ENCODE data around the gene LMF1. TPM values are rescaled to one million over a fixed set of nuclear protein-coding genes. Genes with fewer than 3 reads are reported as not detected.

The LMF1 gene
- total RNA-seq, 2 donors from 2014 or later = 17.3 to 22.6 TPM

- intact Hi-C loops (cut with DNase I, micrococcal nuclease) = no loop called here
- ATAC-seq (no peak), DNase-seq (no peak)
Observed at GRCh38 chr16:1005286-1005685, 34.5 kb upstream of the LMF1 start.

GRCh38 chr16:1003391-1004347, 32.9 kb upstream of the LMF1 start:
- ATAC-seq = no peak
- intact Hi-C loops (cut with DNase I, micrococcal nuclease) = no loop called here
- no peak for DNase-seq

- intact Hi-C loops (cut with DNase I, micrococcal nuclease) = no loop called here
- no peak for DNase-seq
- peak; percentile 50 for ATAC-seq
Observed at GRCh38 chr16:1002399-1003166, 31.8 kb upstream of the LMF1 start.

DNA sequence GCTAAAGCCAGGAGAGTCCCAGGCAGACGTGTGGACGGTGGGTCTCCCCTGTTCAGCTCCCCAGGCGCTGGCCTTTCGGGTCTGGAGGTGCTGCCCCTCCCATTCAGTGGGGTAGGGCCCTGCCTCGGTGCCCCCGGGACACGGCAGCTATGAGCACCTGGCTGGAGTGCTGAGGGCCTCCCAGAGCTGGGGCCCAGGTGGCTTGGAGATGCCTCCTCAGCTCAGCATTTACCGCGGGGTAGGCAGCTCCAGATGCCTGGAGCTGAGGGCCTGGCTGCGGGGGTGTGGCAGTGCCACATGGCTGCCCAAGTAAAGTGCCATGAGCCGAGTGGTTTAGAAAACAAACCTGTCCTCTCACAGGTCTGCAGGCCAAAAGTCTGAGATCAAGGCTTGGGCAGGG, 30.3 kb upstream of the LMF1 start:
- intact Hi-C loops (cut with DNase I, micrococcal nuclease) = no loop called here
- no peak for DNase-seq
- no peak for ATAC-seq

DNA sequence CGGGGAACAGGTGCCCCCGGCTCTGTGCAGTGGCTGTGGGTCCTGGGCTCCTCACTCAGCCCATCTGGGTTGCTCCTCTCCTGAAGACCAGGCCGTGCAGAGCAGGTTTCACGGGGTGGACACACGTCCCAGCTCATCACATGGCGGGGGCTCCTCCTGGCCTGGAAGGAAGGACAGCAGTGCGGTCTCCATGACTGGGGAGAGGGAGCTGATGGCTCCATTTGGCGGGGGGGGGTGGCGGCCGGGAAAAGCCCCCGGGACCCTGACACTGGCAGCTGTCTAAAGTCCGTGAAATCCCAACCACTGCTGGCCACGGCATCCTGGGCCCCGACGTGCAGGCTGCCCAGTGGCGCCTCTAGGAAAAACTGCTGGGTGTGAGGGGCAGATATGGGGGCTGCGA, 29.8 kb upstream of the LMF1 start:
- intact Hi-C loops (cut with DNase I, micrococcal nuclease) = no loop called here

DNA sequence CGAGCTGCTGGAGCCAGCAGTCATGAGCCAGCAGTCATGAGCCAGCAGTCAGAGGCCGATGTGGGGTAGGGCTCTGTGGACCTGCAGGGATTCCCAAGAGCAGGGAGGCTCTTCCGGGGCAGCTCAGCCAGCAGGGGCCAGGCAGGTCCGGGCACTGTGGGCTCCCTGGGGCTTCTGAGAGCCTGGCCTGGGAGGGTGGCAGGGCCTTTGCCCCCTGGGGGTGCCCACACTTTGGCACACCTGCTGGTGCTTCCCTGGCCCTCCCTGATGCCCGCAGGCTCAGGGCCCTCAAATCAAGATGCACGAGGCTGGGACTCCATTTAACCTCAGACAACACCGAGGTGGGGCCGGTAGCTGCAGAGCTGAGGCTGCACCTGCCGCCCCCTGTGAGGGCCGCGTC, 28.9 kb upstream of the LMF1 start:
- ATAC-seq (no peak), DNase-seq (no peak)
- intact Hi-C loops (cut with DNase I, micrococcal nuclease) = no loop called here

More for the DNA sequence above, 29.8 kb upstream of the LMF1 start:
- ATAC-seq (no peak), DNase-seq (no peak)

- intact Hi-C loops (cut with DNase I, micrococcal nuclease) = no loop called here
- DNase-seq (no peak), ATAC-seq (no peak)
Observed at GRCh38 chr16:998615-999014, 27.8 kb upstream of the LMF1 start.

DNA sequence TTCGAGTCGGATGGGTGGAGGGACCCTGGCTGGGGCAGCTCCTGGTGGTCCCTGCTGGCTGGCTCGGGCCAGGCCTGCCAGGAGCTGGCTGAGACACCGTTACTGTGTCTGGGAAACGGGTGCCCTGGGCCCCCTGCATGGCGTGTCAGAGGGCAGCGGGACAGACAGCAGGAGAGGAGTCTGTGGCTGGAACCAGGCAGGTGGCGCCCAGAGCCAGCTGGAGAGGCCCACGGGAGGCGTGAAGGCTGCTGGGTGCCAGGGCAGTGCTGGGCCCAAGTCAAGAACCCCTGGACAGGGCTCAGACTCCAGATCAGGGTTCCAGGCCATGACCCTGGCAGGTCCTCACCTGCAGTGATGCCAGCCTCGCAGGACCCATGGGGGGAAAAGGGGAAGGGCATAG, 27.4 kb upstream of the LMF1 start:
- DNase-seq = no peak
- intact Hi-C loops (cut with DNase I, micrococcal nuclease) = no loop called here

GRCh38 chr16:997440-998051, 26.8 kb upstream of the LMF1 start:
- intact Hi-C loops (cut with DNase I, micrococcal nuclease) = no loop called here
- ATAC-seq = peak; percentile 88
- DNase-seq = peak; percentile 41 to 46

More for the DNA sequence above, 27.4 kb upstream of the LMF1 start:
- ATAC-seq = no peak

GRCh38 chr16:996681-997080, 25.9 kb upstream of the LMF1 start:
- ATAC-seq (no peak), DNase-seq (no peak)
- intact Hi-C loops (cut with DNase I, micrococcal nuclease) = no loop called here

DNA sequence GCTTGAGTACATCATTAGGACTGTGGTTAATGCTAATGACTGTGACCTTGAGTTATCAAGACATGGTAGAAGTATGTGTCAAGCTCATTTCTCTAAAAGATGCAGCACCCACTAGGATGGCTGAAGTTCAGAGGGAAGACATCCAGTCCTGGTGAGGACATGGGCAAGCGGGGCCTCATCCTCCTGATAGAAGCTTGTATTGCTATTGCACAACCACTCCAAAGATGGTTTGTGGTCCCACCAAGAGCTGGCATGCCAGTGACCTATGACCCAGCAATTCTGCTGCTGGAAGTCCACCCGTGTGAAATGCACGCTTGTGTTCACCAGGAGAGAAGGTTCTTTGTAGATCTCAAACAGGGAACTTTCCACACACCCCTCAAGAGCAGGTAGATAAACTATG, 25.0 kb upstream of the LMF1 start:
- ATAC-seq (no peak), DNase-seq (no peak)
- intact Hi-C loops (cut with DNase I, micrococcal nuclease) = no loop called here

GRCh38 chr16:995087-995486, 24.3 kb upstream of the LMF1 start:
- no peak for DNase-seq
- no peak for ATAC-seq
- intact Hi-C loops (cut with DNase I, micrococcal nuclease) = no loop called here

DNA sequence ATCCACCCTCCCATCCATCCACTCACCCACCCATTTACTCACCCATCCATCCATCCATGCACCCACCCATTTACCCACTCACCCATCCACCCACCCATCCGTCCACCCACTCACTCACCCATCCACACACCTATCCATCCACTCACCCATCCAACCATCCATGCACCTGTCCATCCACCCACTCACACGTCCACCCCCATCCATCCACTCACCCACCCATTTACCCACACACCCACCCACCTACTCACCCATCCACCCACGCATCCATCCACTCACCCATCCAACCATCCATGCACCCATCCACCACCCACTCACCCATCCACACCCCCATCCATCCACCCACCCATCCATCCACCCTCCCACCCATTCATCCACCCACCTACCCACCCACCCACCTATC, 22.9 kb upstream of the LMF1 start:
- DNase-seq = no peak
- intact Hi-C loops (cut with DNase I, micrococcal nuclease) = no loop called here
- ATAC-seq = no peak

DNA sequence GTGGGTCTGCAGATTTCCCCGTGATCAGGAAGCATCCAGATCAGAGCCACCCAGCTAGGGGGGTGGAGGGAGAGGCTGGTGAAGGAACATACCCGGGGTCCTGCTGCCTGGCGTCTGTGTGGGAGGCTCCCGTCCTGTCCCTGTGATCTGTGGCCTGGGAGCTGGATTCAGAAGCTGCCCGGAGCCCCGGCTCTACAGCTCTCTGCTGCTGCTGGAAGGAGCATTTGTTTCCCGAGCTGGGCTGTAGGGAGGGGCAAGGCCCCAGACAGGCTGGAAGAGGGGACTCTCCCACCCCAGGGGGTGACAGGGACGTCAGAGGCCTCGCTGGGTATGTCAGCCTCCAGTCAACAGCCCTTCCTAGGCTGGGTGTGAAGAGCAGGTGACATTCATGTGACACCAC, 21.0 kb upstream of the LMF1 start:
- DNase-seq (no peak), ATAC-seq (no peak)
- intact Hi-C loops (cut with DNase I, micrococcal nuclease) = no loop called here

DNA sequence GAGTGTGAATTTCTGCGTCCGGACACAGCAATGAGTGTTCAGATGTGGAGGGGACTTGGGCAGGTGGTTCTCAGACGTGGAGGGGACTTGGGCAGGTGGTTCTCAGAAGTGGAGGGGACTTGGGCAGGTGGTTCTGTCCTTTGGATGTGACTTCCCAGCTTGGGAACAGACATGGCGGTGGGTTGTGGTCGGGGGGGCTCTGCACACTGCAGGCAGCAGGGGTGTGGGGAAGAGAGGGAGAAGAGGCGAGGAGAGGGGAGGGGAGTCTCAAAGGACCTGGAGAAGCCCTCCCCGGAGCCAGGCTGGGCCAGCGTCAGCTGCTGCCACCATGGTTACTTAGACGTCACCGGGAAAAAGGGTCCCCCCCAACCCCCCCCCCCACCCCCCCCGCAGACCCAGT, 20.6 kb upstream of the LMF1 start:
- intact Hi-C loops (cut with DNase I, micrococcal nuclease) = no loop called here
- DNase-seq (no peak), ATAC-seq (no peak)

DNA sequence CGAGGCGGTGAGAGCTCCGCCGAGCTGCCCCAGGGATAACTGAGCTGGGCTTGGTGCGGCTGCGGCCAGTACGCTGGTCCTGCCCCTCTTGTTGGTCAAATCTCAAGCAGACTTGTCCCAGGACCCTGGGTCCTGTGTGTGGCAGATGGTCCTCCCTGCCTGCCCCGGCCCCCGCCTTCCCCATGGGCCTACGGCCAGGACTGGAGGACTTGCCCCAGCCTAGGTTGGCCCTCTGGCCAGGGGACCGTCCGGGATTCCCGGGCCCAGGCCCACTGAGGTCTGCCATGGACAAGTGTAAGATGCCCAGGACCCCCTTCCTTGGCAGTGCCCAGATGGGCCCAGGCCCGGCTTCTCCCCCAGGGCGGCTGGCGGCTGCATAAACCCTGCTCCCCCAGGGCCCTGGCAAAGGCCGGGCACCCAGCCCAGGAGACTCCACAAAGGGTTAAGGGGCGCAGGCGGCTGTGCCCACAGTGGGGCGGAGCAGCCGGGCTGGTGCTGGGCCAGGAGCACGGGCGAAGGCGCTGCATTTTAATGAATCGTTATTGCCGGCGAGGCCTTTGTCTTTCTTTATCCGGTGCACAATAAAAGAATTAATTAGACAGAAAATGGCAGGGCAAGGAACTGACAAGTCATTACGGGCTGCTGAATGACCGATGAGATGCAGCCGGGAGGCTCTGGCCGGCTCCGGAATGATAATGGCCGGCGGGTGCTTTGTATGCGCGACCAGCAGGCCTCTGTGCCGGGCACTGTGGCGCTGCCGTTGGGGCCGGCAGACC, 19.9 kb upstream of the LMF1 start:
- intact Hi-C loops (cut with DNase I, micrococcal nuclease) = no loop called here
- ATAC-seq = no peak
- DNase-seq = no peak

DNA sequence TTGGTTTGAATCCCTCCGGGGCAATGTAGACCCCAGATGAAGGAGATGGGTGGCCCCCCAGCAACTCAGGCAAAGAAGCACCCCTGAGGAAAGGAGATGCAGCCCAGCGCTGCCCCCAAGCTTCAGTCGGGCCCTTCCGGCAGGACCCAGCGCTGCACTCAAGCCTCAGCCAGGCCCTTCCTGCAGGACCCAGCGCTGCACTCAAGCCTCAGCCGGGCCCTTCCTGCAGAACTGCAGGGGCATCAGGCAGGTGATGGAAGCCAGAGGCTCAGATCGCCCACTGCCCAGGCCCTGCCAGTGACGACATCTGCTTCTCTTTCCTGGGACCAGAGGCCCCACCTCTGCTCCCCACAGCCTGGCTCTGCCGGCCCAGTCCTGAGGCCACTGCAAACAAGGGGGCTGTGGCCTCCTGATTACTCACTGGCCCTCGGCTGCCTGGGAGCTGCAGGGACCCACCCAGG, 18.6 kb upstream of the LMF1 start:
- ATAC-seq = no peak
- no peak for DNase-seq
- intact Hi-C loops (cut with DNase I, micrococcal nuclease) = no loop called here

GRCh38 chr16:988471-989353, 17.9 kb upstream of the LMF1 start:
- no peak for DNase-seq

More at GRCh38 chr16:988471-989353, 17.9 kb upstream of the LMF1 start:
- intact Hi-C loops (cut with DNase I, micrococcal nuclease) = no loop called here
- ATAC-seq = no peak
